Stimulated activated CD4-positive, alpha-beta T cell treated with anti-CD3 and anti-CD28 coated beads, TNF-alpha, amount 100 ng/mL, for 1 hour (primary cell): ENCODE data around the gene CTNNA2.

Source experiments
- DNase-seq, 3 donors: peaks; one replicate each; pipeline ENCODE4 v3.0.0-alpha.2; 2020; ENCODE audit warnings: low read depth in 3 of 3, low spot score in 1 of 3

The CTNNA2 gene

DNA sequence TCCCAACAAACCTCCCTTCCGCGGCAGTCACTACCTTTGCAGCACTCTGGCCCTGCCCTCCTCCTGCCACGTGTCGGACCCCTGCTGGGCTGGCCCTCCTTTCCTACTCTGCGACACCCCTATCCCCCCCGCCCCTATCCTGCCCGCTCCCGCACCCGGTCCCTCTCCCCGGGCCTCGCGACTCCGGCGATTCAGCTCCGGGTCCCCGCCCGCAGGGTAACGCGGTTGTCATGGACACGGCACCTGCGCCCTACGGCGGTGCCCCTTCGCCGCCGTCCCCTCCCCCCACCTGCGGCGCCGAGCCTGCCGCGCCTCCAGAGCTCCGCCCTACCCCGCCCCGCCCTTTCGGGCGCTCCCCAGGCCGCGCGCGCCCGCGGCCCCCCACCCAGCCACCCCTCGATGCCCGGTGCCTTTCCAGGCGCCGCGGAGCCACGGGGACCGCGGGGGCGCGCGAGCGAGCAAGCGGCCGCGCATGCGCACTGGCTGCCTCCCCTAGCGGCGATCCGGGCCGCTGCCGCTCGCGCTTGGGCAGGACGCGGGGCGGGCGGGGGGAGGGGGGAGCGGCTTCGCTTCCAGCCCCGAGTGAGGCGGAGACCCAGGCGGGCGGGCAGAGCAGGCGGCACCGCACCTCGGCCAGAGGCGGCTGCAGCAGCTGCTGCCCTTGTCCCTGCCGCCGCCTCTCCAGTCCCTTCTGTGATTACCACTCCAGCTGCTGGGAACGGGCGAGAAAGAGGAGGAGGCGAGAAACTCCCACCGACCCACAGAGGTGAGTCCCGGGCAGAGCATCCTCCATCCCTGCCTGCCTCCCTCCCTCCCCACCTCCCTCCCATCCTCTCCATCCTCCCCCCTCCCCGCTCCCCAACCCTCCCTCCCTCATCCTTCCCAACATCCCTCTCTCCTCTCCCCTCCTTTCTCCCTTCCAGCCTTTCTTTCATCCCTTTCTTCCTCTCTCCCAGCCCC, at the start of gene CTNNA2:
CTNNA2 (plus strand) TSS at position 610 of the 960 bp plus-strand sequence.
- DNase-seq = no peak

DNA sequence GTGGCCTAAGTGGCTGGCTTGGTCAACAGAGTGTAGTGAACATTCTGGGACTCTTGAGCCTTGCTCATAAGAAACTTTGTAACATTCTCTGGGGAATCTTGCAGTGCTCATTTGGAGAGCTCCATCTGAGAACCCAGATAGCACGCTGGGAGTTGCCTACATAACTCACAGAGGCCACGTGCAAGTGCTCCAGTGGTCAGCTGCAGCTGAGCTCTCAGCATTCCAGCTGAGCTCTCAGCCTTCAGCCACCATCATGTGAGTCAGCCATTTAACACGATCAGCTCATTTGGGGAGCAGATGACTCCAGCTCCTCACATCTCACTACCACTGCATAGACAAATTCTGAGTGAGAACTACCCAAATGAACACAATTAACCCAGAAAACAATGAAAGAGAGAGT, 25.5 kb upstream of the CTNNA2 start:
- no peak for DNase-seq

DNA sequence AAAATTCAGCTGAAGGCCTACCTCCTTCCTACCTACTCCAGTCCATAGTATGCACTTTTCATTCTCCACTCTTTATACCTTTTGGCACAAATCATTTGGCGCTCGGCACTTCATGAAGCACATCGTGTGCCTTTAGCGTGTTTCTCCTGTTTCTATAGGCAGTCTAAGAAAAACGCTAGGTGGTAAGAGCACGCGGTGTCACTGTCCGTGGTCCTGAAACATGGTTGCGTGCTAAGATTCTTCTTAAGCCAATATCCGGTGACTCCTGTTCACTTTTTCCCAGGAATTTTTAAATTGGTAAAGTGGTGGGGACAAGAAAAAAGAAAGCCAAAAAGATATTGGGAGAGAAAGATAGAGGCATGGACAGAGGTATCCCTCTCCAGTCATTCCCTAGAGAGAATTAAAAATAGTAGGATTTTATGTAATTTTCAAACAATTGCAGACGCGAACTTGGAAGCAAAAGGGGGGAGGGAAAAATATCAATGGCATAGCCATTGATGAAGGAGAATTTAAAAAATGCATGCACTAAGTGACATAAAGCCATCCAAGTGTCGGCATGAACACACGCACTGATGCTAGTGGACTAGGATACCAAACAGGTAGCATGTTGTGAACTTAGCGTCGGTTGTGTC, 1.4 kb upstream of the CTNNA2 start:
- DNase-seq = no peak

DNA sequence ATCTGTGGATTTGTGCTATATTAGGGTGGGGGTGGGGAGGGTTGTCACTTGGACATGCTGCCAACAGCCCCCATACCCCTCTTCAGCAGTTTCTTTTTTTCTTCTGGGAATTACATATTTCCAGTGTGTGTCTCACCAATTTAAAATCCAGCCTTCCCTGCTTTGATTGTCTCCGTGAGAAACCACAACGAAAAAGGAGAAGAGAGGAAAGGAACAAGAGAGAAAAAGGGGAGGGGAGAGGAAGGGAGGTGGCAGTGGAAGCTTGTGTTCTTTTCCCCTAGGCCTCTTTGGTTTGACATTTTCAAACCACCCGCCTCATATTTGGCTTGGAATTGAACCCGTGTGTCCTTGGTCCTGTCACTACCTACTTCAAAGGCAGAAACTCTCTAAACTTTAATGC, 860 bp downstream of the CTNNA2 start:
- no peak for DNase-seq

DNA sequence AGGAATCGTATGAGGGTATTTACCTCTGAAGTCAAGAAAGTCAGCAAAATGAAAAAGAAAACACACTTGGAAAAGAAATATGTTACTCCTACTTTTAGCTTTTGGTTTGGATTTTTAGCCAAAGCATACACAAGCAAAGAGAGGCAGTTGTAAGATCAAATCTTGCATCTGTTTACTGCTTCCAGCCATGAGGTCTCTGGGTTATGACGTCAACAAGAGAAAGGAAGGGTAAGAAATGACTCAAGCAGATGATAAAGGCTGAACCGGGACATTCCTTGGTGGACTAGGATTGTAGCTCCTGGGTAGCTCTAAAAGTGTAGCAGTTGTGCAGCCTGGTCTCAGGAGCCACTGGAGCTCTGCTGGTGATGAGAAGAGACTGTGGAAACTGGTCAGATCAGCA, 16.8 kb downstream of the CTNNA2 start:
- DNase-seq = no peak

DNA sequence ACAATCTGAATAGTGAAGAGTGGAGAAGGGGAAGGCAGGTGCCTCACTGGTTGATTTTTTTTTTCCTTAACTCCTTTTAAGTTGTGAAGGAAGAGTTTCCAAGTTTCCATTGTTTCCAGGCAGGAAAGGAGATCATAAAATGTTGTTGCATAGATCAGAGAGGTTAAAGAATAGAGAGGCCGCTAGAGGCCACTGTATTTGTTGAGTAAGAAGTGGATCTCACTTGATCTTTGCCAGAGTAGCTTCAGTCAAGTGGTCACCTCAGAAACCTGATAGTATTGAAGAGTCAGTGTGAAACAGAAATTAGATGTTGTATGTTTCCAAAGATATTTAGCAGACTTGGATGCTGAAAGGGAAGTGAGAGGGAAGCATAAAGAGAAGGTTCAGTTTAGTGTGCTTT, 17.6 kb downstream of the CTNNA2 start:
- no peak for DNase-seq

DNA sequence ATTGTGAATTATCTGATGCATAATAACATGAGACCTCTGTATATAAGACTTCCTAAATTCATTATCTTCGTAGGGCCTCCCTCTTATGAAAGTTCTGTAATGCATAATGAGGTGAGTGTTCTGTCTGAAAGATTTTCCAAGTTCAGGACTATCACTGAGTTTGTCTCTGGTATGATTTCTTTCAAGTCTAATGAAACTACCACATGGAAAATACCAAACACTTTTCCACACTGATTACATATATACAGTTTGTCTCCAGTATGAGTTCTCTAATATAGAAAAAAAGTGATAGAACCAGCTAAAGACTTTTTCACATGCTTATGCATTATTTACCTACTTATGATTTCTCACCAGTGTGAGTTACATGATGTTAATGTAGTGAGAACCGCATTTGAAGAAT, 34.7 kb downstream of the CTNNA2 start:
- DNase-seq = no peak

DNA sequence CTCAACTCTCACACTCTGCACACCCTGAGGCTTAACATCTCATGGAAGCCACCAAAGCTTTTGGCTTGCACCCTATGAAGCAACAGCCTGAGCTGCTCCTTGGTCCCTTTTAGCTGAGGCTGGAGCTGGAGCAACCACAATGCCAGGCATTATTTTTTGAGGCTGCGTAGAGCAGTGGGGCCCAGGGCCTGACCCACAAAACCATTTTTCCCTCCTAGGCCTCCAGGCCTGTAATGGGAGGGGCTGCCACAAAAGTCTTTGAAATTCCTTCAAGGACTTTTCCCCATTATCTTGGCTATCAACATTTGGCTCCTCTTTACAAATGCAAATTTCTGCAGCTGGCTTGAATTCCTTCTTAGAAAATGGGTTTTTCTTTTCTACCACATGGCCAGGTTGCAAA, 39.8 kb downstream of the CTNNA2 start:
- no peak for DNase-seq

DNA sequence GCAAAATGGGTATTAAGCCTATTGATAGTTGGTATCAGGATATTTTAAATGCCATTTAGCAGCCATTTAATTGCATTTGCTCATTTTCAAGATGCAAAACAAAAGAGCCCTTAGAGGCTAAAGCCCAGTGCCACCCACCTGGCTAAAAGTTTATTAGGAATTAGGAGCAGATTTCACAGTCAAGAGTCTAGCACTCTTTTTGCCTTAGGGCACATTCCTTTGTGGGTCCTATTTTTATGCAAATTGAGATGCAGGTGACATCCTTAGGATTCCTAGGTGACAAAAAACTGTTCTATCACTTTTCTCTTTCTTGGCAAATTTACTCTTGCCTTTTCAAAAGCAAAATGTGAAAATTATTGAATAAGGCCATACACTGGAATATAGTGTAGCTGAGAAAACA, 42.0 kb downstream of the CTNNA2 start:
- DNase-seq = no peak

DNA sequence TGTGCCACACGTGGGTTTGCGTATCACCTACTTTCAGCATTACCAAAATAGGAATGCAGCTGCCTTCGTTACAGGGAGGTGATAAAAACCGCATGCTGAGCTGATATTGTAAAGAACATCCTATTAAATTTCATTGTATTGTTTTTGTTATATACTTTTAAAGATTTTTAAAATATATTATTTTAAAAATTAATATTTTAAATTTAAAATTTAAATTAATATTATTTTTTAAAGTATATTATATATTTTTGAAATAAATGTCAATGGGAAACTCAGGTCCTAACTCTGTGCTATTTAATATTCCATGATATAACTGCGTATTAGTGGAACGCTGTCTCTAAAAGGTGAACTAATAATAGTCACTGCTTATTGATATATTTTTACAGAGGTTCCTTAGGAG, 51.2 kb downstream of the CTNNA2 start:
- DNase-seq = no peak

DNA sequence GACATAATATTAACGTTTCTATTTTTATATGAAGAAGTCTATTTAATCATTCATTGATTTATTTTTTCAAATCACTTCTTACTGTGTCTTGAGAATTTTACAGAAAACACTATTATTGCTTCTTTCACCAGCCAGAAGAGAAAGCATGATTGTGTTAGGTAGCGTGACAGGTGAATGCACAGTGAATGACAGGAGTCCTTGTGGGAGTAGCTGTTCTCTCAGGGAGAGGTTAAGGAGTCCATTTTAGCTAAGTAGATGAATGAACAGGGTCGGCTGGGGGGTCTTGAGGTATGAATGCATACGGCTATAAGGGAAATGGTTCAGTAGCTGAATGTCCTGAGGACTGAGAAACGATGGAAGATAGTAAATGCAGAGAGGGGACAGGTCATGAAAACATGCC, 56.2 kb downstream of the CTNNA2 start:
- DNase-seq = no peak

DNA sequence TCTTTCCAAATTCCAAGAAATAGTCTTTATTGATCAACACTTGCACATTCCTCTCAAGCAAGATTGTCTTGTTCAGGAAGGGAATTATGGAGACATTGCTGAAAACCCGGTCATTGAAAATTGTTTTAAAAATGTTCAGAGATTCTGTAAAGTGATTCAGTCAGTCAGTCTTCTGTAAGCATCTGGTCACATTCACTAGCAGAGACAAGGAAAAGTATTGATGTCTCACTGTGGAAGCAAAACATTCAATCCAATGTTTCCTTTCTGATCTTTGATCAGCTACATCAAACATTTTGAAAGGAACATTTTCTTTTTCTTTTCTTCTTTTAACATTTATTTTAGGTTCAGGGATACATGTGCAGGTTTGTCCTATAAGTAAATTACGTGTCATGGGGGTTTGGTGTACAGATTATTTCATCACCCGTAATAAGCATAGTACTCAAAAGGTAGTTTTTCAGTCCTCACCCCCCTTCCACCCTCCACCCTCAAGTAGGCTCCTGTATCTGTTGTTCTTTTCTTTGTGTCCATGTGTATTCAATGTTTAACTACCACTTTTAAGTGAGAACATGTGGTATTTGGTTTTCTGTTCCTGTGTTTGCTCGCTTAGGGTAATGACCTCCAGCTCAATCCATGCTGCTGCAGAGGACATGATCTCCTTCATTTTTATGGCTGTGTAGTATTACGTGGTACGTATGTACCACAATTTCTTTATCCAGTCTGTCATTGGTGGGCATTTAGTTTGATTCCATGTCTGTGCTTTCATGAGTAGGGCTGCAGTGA, 61.2 kb downstream of the CTNNA2 start:
- no peak for DNase-seq

DNA sequence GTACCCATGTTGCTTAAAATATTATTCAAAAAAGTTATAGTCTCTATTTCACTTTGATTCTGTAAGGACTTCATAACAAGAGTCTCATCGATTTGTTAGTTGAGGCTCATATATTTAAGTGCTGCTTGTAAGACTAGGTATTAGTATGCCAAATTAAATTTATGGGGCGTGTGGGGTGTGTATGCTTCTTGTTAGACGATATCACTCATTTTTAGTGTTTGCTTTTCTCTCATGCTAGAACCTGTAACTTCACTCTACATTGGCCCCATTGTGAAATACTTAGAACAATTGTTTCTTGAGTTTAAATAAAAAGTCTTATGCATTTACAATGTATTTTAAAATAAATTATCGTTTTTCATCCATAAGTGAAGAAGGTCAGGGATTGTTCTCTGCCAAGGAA, 63.6 kb downstream of the CTNNA2 start:
- DNase-seq = no peak

DNA sequence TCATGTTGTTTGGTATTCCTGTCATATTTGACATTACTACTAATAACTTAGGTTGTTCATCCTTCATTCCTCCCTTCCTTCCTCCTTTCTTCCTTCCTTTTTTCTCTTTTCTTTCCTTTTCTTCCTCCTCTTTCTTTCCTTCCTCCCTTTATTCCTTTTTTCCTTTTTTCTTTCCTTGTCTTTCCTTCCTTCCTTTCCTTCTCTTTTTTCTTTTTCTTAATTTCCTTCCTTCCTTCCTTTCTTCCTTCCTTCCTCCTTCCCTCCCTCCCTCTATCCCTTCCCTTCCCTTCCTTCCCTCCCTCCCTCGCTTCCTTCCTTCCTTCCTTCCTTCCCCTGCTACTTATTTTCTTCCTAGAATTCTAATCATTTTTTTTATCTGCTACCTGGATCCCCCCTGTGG, 66.1 kb downstream of the CTNNA2 start:
- no peak for DNase-seq

DNA sequence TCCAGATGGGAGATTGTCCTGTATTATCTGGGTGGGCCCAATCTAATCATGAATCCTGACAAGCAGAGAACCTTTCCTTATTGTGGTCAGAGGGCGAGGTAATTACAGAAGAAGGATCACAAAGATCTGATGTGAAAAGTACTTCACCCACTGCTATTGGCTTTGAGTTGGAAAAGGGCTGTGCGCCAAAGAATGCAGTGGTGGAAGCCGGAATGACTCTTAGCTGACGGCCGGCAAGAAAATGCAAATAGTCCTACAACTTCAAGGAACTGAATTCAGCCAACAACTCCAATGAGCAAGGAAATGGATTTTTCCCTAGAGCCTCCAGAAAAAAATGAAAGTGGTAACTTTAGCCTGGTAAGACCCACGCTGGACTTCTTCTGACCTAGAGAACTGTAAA, 67.3 kb downstream of the CTNNA2 start:
- no peak for DNase-seq

DNA sequence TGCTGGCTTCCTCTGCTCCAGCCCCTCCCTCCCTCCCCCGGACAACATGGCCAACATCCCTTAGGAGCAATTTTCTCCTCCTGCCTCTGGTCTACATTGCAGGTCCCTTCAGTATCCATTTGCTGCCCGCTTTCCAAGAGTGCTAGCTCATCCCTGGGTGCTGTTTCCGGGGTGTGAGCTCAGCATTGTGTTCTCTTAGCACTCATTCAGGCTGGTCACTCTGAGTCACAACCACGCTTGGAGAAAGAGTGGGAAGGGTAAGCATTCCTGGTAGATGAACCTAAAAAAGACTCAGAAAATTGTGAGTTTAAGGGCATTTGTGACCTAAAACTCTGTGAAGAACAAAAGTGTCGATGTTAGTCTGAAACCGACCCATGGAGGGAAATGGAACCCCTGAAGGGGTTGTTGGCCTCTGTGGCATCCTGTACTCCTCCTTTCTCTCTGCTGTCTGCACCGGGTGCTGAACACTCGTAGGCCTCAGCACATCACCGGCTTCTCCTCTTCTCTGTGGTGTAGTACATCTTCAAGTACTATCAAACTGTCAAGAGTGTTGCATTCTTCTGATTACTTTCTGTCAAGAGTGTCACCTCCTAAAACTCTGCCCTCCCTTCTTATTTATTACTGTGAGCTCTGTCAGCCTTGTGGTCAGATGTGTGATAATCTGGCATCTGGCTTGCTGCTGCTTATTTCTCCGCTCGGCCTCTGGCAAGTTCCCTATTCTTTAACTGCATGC, 73.0 kb downstream of the CTNNA2 start:
- no peak for DNase-seq

DNA sequence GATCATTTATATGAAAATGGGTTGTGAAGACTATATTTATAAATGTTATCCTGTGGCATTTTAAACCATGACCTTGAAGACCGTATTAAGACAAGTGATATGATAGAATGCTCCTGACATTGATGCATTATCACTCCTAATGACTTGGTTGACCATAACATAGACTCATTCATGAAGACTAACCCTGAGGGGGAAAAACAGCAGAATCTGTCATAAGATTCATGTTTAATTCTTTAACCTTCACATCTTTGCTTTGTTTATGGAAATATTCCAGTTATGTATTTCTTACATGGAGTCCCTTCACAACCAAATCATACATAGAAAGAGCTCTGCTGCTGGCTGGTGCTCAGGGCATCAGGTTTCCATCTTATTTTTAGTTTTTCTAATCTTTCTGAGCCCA, 78.4 kb downstream of the CTNNA2 start:
- DNase-seq = no peak

DNA sequence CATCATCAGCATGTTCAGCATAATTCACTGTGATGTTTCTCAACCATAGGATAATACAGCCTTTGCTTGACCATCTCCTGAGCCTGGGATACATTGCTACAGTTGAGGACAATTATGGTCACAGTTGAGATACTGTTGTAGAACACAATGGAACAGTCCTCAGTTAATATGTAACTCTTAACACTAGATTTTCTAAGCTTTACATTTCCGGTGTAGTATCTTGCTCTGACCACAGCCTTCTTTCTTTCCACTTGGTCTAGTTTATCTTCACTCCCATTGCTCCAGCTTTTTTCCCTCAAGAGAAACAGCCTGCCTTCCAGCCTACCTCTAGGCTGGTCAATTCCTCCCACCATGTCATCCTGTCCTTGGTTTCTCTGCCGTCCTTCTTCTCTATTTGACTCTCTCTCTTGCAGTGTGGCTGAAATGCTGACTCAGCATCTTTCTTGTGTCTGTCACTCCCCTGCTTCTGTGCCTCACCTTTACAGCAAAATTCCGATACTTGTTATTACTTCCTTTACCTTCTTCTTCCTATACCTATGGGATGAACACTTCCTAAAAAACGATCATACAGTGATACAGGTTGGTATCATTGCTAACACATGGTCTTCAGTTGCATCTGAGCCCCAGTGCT, 80.5 kb downstream of the CTNNA2 start:
- DNase-seq = no peak

DNA sequence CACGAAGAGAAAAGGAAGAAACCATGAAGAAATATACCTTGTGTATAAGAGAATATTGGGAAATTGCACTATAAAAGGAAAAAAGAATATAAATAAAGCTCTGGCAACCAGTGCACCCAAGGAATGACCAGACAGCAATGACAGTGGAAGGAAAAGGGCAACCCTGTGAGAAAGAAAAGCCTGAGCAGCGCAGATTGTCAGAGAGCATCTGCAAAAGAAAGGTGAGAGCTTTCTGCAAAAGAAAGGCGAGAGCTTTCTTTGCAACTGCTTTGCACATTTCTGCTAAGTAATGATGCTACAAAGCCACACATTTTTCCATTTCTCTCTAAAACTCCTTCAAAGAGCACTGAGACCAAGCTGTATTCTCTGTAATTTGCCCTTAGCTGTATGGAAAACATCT, 83.6 kb downstream of the CTNNA2 start:
- no peak for DNase-seq

DNA sequence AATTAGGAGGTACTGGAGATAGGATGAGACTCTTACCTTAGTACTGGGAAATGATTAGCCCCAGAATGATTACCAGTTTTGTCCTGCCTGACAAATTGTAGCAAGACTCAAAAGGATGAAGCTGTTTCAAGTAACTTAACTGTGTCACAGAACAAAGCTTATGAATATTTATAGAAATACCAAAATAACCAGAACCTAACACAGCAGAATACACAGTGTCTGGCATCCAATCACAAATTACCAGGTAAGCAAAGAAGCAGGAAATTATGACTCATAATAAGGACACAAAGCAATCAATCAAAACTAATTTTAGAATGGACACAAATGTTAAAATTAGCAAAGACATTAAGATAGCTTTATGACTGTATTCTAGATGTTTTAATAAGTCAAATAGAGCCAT, 91.9 kb downstream of the CTNNA2 start:
- no peak for DNase-seq
